ENCODE measurements around the gene DCANP1.

DCANP1 gene

GRCh38 chr5:135483254-135483653 is 36.1 kb upstream of the DCANP1 start:
- TF ChIP-seq, protein P1, sequence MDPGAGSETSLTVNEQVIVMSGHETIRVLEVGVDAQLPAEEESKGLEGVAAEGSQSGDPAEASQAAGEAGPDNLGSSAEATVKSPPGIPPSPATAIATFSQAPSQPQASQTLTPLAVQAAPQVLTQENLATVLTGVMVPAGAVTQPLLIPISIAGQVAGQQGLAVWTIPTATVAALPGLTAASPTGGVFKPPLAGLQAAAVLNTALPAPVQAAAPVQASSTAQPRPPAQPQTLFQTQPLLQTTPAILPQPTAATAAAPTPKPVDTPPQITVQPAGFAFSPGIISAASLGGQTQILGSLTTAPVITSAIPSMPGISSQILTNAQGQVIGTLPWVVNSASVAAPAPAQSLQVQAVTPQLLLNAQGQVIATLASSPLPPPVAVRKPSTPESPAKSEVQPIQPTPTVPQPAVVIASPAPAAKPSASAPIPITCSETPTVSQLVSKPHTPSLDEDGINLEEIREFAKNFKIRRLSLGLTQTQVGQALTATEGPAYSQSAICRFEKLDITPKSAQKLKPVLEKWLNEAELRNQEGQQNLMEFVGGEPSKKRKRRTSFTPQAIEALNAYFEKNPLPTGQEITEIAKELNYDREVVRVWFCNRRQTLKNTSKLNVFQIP (CRISPR knock-in tag; IDR thresholded peaks at IDR 0.05; ENCODE audit: borderline replicate concordance, low read depth), result no peak
- TF ChIP-seq ZNF70 (CRISPR knock-in tag; IDR thresholded peaks at IDR 0.05), result no peak
- ATAC-seq, result no peak

DNA sequence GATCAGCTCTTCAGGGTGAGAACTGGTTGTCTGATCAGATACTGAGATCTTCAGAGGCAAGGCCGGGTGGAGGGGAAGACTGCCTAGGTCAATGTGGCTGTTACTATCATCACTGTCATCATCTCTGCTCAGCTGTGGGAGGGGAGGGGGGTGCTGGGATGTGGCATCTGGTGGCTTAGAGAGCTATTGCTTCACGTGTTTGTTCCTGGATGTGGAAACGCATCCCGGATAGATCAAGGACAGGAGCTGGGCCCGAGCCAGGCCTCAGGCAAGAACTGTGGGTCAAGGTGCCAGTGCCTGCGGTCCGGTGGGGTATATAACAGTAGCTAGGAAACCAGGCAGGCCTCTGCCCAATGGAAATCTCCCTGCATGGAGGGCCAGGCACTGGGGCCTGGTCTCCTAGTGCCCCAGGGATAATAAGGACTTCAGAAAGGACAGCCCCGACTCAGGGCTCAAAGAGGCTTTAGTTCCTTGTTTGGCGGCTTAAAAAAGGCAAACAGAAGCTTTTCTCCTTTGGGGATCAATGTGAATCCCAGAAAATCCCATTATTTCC is 35.3 kb upstream of the DCANP1 start:
- no peak for ATAC-seq
- TF ChIP-seq ZNF565 (CRISPR knock-in tag; conservative IDR thresholded peaks at IDR 0.05; ENCODE audit: low read depth) (no peak), OSR1 (CRISPR knock-in tag; IDR thresholded peaks at IDR 0.05) (no peak), ISL1 (CRISPR knock-in tag; IDR thresholded peaks at IDR 0.05) (no peak), ZNF8 (CRISPR knock-in tag; IDR thresholded peaks at IDR 0.05) (no peak)

DNA sequence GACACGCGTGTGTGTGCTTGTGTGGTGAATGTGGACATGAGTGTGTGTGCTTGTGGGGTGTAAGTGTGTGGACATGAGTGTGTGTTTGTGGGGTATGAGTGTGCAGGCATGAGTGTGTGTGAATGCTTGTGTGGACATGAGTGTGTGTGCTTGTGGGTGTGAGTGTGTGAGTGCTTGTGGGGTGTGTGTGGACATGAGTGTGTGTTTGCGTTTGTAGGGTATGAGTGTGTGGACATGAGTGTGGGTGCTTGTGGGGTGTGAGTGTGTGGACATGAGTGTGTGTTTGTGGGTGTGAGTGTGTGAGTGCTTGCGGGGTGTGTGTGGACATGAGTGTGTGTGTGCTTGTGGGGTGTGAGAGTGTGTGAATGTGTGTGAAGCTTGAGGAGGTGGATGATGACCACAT is 34.8 kb upstream of the DCANP1 start:
- ATAC-seq, result no peak

GRCh38 chr5:135481387-135481786 is 34.2 kb upstream of the DCANP1 start:
- TF ChIP-seq CSDC2 (CRISPR knock-in tag; IDR thresholded peaks at IDR 0.05), result no peak
- ATAC-seq, result no peak

More for the DNA sequence above, 34.8 kb upstream of the DCANP1 start:
- TF ChIP-seq ZC3H10 (CRISPR knock-in tag; IDR thresholded peaks at IDR 0.05) (no peak), TOX (CRISPR knock-in tag; IDR thresholded peaks at IDR 0.05; ENCODE audit: borderline replicate concordance) (no peak), ZNF8 (CRISPR knock-in tag; IDR thresholded peaks at IDR 0.05) (no peak), ISL1 (CRISPR knock-in tag; IDR thresholded peaks at IDR 0.05) (no peak), CSRNP3 (CRISPR knock-in tag; IDR thresholded peaks at IDR 0.05) (no peak), TSHZ2 (CRISPR knock-in tag; IDR thresholded peaks at IDR 0.05) (no peak), ESRRG (CRISPR knock-in tag; IDR thresholded peaks at IDR 0.05) (no peak), ZFP30 (CRISPR knock-in tag; IDR thresholded peaks at IDR 0.05) (no peak), RARB (CRISPR knock-in tag; IDR thresholded peaks at IDR 0.05) (no peak), PATZ1 (CRISPR knock-in tag; IDR thresholded peaks at IDR 0.05; ENCODE audit: borderline replicate concordance) (no peak), OSR1 (CRISPR knock-in tag; IDR thresholded peaks at IDR 0.05) (no peak), ZFP3 (CRISPR knock-in tag; IDR thresholded peaks at IDR 0.05) (no peak), ZNF70 (CRISPR knock-in tag; IDR thresholded peaks at IDR 0.05) (no peak), SNAI2 (CRISPR knock-in tag; IDR thresholded peaks at IDR 0.05) (no peak), BACH2 (CRISPR knock-in tag; IDR thresholded peaks at IDR 0.05; ENCODE audit: borderline replicate concordance) (no peak)

GRCh38 chr5:135480511-135480910 is 33.4 kb upstream of the DCANP1 start:
- no peak for TF ChIP-seq BACH2 (CRISPR knock-in tag; IDR thresholded peaks at IDR 0.05; ENCODE audit: borderline replicate concordance)
- TF ChIP-seq TSHZ2 (CRISPR knock-in tag; IDR thresholded peaks at IDR 0.05), result no peak
- no peak for TF ChIP-seq OSR1 (CRISPR knock-in tag; IDR thresholded peaks at IDR 0.05)
- no peak for TF ChIP-seq SNAI2 (CRISPR knock-in tag; IDR thresholded peaks at IDR 0.05)
- TF ChIP-seq ESRRG (CRISPR knock-in tag; IDR thresholded peaks at IDR 0.05), result no peak
- ATAC-seq, result no peak

Data from SK-N-SH treated with all-trans-retinoic acid at 6 μM for 48 hours (cell line).